ENCODE results near the gene PIAS1. TPM values are rescaled to one million over a fixed set of nuclear protein-coding genes. Genes with fewer than 3 reads are reported as not detected.

Gene PIAS1
- total RNA-seq, 2 experiments from 2014 or later: 26.7 to 45.8 TPM

GRCh38 chr15:68097029-68097428, 42.9 kb downstream of the PIAS1 start:
- no peak overlapping the region for H3K27ac Mint-ChIP-seq
- POLR2A ChIA-PET: no interaction called here
- H3K4me3 Mint-ChIP-seq: no peak overlapping the region
- CTCF ChIA-PET: no interaction called here
- DNase-seq (no peak), ATAC-seq (no peak)
- no peaks in the 10 kb centered on the region for H3K27me3 Mint-ChIP-seq
- intact Hi-C loops (cut with DNase I, micrococcal nuclease): no loop called here
- peaks cover 37% of the 10 kb centered on the region for H3K4me1 Mint-ChIP-seq
- H3K9me3 Mint-ChIP-seq (ENCODE audit: low read depth): peaks cover 16% of the 10 kb centered on the region
- H3K36me3 Mint-ChIP-seq (ENCODE audit: low read depth): peaks cover 56% of the 10 kb centered on the region

GRCh38 chr15:68098465-68098864, 44.4 kb downstream of the PIAS1 start:
- peaks cover 36% of the 10 kb centered on the region for H3K4me1 Mint-ChIP-seq
- ChIA-PET CTCF (no interaction called here), POLR2A (no interaction called here)
- no peak overlapping the region for H3K4me3 Mint-ChIP-seq
- DNase-seq (no peak), ATAC-seq (no peak)
- H3K9me3 Mint-ChIP-seq (ENCODE audit: low read depth): peaks cover 19% of the 10 kb centered on the region
- intact Hi-C loops (cut with DNase I, micrococcal nuclease): no loop called here
- H3K36me3 Mint-ChIP-seq (ENCODE audit: low read depth): peaks cover 61% of the 10 kb centered on the region
- no peaks in the 10 kb centered on the region for H3K27me3 Mint-ChIP-seq
- no peak overlapping the region for H3K27ac Mint-ChIP-seq

GRCh38 chr15:68100194-68100593, 46.1 kb downstream of the PIAS1 start:
- DNase-seq (no peak), ATAC-seq (no peak)
- H3K4me3 Mint-ChIP-seq: no peak overlapping the region
- H3K27ac Mint-ChIP-seq: no peak overlapping the region
- H3K36me3 Mint-ChIP-seq (ENCODE audit: low read depth): peaks cover 63% of the 10 kb centered on the region
- H3K9me3 Mint-ChIP-seq (ENCODE audit: low read depth): peaks cover 18% of the 10 kb centered on the region
- CTCF ChIA-PET: interaction anchor here (1.0 kb wide), 1 partner anchor 14 kb away, joined by 8 read pairs; no protein-coding TSS in a partner anchor
- no peaks in the 10 kb centered on the region for H3K27me3 Mint-ChIP-seq
- intact Hi-C loops (cut with DNase I, micrococcal nuclease): no loop called here
- POLR2A ChIA-PET: no interaction called here
- peaks cover 42% of the 10 kb centered on the region for H3K4me1 Mint-ChIP-seq

- Mint-ChIP-seq H3K9me3 (ENCODE audit: low read depth) (peaks cover 5% of the 10 kb centered on the region), H3K27ac (no peak overlapping the region), H3K27me3 (no peaks in the 10 kb centered on the region), H3K4me3 (no peak overlapping the region), H3K36me3 (ENCODE audit: low read depth) (peaks cover 50% of the 10 kb centered on the region), H3K4me1 (peaks cover 56% of the 10 kb centered on the region)
- ChIA-PET CTCF (interaction anchor here (0.6 to 0.8 kb wide), 2 partner anchors 9 to 10 kb away, joined by 3 read pairs; no protein-coding TSS in a partner anchor), POLR2A (interaction anchor here (0.8 kb wide), 1 partner anchor 768 kb away, joined by 4 read pairs; no protein-coding TSS in a partner anchor)
- ATAC-seq (no peak), DNase-seq (no peak)
- intact Hi-C loops (cut with DNase I, micrococcal nuclease): no loop called here
Observed at GRCh38 chr15:68103603-68104002, 49.5 kb downstream of the PIAS1 start.

- Mint-ChIP-seq H3K27ac (no peak overlapping the region), H3K9me3 (ENCODE audit: low read depth) (peaks cover 5% of the 10 kb centered on the region), H3K4me1 (peaks cover 44% of the 10 kb centered on the region), H3K27me3 (no peaks in the 10 kb centered on the region), H3K4me3 (no peak overlapping the region), H3K36me3 (ENCODE audit: low read depth) (peaks cover 38% of the 10 kb centered on the region)
- DNase-seq (no peak), ATAC-seq (no peak)
- ChIA-PET POLR2A (no interaction called here), CTCF (interaction anchor here (1.5 kb wide), 1 partner anchor 20 kb away, joined by 3 read pairs; no protein-coding TSS in a partner anchor)
- intact Hi-C loops (cut with DNase I, micrococcal nuclease): no loop called here
Observed at GRCh38 chr15:68106656-68107055, 52.5 kb downstream of the PIAS1 start.

GRCh38 chr15:68107142-68107541, 53.0 kb downstream of the PIAS1 start:
- no peak for ATAC-seq
- Mint-ChIP-seq H3K9me3 (ENCODE audit: low read depth) (peaks cover 4% of the 10 kb centered on the region), H3K27me3 (no peaks in the 10 kb centered on the region), H3K4me3 (no peak overlapping the region), H3K4me1 (peaks cover 45% of the 10 kb centered on the region), H3K36me3 (ENCODE audit: low read depth) (peaks cover 33% of the 10 kb centered on the region), H3K27ac (no peak overlapping the region)
- intact Hi-C loops (cut with DNase I, micrococcal nuclease): no loop called here
- ChIA-PET POLR2A (no interaction called here), CTCF (no interaction called here)
- DNase-seq: no peak

- H3K27ac Mint-ChIP-seq: no peak overlapping the region
- peaks cover 22% of the 10 kb centered on the region for H3K36me3 Mint-ChIP-seq (ENCODE audit: low read depth)
- peaks cover 72% of the 10 kb centered on the region for H3K4me1 Mint-ChIP-seq
- intact Hi-C loops (cut with DNase I, micrococcal nuclease): loop anchor here (2.0 to 5.0 kb wide), 2 partner anchors 55 to 58 kb away; partner anchors contain the start of gene PIAS1 (in 1 of the 2)
- no peak for ATAC-seq
- no peaks in the 10 kb centered on the region for H3K27me3 Mint-ChIP-seq
- DNase-seq: no peak
- H3K9me3 Mint-ChIP-seq (ENCODE audit: low read depth): peaks cover 5% of the 10 kb centered on the region
- CTCF ChIA-PET: interaction anchor here (0.6 to 1.3 kb wide), 7 partner anchors 9 to 808 kb away, joined by 3 to 4 read pairs (median 3); no protein-coding TSS in a partner anchor
- no peak overlapping the region for H3K4me3 Mint-ChIP-seq
- POLR2A ChIA-PET: no interaction called here
Observed at GRCh38 chr15:68112706-68113105, 58.6 kb downstream of the PIAS1 start.

GRCh38 chr15:68113273-68113672, 59.2 kb downstream of the PIAS1 start:
- intact Hi-C loops (cut with DNase I, micrococcal nuclease): loop anchor here (2.0 to 5.0 kb wide), 2 partner anchors 56 to 58 kb away; partner anchors contain the start of gene PIAS1 (in 1 of the 2)
- POLR2A ChIA-PET: no interaction called here
- peaks cover 71% of the 10 kb centered on the region for H3K4me1 Mint-ChIP-seq
- peaks cover 21% of the 10 kb centered on the region for H3K36me3 Mint-ChIP-seq (ENCODE audit: low read depth)
- ATAC-seq: no peak
- H3K27me3 Mint-ChIP-seq: no peaks in the 10 kb centered on the region
- CTCF ChIA-PET: interaction anchor here (0.6 to 1.9 kb wide), 7 partner anchors 10 to 809 kb away, joined by 3 to 5 read pairs (median 4); partner anchors contain the start of gene PIAS1
- no peak overlapping the region for H3K27ac Mint-ChIP-seq
- no peak for DNase-seq
- no peak overlapping the region for H3K4me3 Mint-ChIP-seq
- H3K9me3 Mint-ChIP-seq (ENCODE audit: low read depth): peaks cover 5% of the 10 kb centered on the region

- Mint-ChIP-seq H3K36me3 (ENCODE audit: low read depth) (peaks cover 24% of the 10 kb centered on the region), H3K9me3 (ENCODE audit: low read depth) (peaks cover 7% of the 10 kb centered on the region), H3K27me3 (no peaks in the 10 kb centered on the region), H3K27ac (no peak overlapping the region), H3K4me1 (peaks cover 69% of the 10 kb centered on the region), H3K4me3 (no peak overlapping the region)
- DNase-seq (no peak), ATAC-seq (no peak)
- ChIA-PET POLR2A (interaction anchor here (0.8 kb wide), 1 partner anchor 60 kb away, joined by 4 read pairs; the partner anchor contains the start of gene PIAS1), CTCF (interaction anchor here (1.2 to 1.9 kb wide), 5 partner anchors 11 to 60 kb away, joined by 3 to 5 read pairs (median 4); partner anchors contain the start of gene PIAS1)
- intact Hi-C loops (cut with DNase I, micrococcal nuclease): loop anchor here (2.0 to 5.0 kb wide), 2 partner anchors 56 to 59 kb away; partner anchors contain the start of gene PIAS1 (in 1 of the 2)
Observed at GRCh38 chr15:68113751-68114150, 59.6 kb downstream of the PIAS1 start.

- ChIA-PET POLR2A (interaction anchor here (0.8 kb wide), 1 partner anchor 60 kb away, joined by 4 read pairs; the partner anchor contains the start of gene PIAS1), CTCF (interaction anchor here (1.3 to 1.9 kb wide), 4 partner anchors 13 to 60 kb away, joined by 4 to 6 read pairs (median 4); partner anchors contain the start of gene PIAS1)
- H3K4me1 Mint-ChIP-seq: peaks cover 66% of the 10 kb centered on the region
- intact Hi-C loops (cut with DNase I, micrococcal nuclease): loop anchor here in 1 of 2 experiments (5.0 kb wide), 1 partner anchor 57 kb away; no protein-coding TSS in a partner anchor
- peak; percentile 55 for ATAC-seq
- H3K36me3 Mint-ChIP-seq (ENCODE audit: low read depth): peaks cover 25% of the 10 kb centered on the region
- H3K27me3 Mint-ChIP-seq: no peaks in the 10 kb centered on the region
- peak overlapping the region; percentile 48 for H3K4me3 Mint-ChIP-seq
- DNase-seq: no peak
- H3K9me3 Mint-ChIP-seq (ENCODE audit: low read depth): peaks cover 8% of the 10 kb centered on the region
- peak overlapping the region; percentile 63 for H3K27ac Mint-ChIP-seq
Observed at GRCh38 chr15:68114356-68114755, 60.2 kb downstream of the PIAS1 start.

- POLR2A ChIA-PET: no interaction called here
- peaks cover 11% of the 10 kb centered on the region for H3K9me3 Mint-ChIP-seq (ENCODE audit: low read depth)
- H3K4me1 Mint-ChIP-seq: peaks cover 69% of the 10 kb centered on the region
- H3K27me3 Mint-ChIP-seq: no peaks in the 10 kb centered on the region
- DNase-seq (no peak), ATAC-seq (no peak)
- CTCF ChIA-PET: interaction anchor here (0.5 to 1.9 kb wide), 5 partner anchors 13 to 65 kb away, joined by 3 to 6 read pairs (median 4); partner anchors contain the start of gene PIAS1
- peak overlapping the region; percentile 63 for H3K27ac Mint-ChIP-seq
- intact Hi-C loops (cut with DNase I, micrococcal nuclease): loop anchor here in 1 of 2 experiments (5.0 kb wide), 1 partner anchor 58 kb away; no protein-coding TSS in a partner anchor
- peaks cover 30% of the 10 kb centered on the region for H3K36me3 Mint-ChIP-seq (ENCODE audit: low read depth)
- peak overlapping the region; percentile 48 for H3K4me3 Mint-ChIP-seq
Observed at GRCh38 chr15:68114840-68115239, 60.7 kb downstream of the PIAS1 start.

- ATAC-seq: no peak
- CTCF ChIA-PET: no interaction called here
- DNase-seq: no peak
- Mint-ChIP-seq H3K4me1 (peaks cover 10% of the 10 kb centered on the region), H3K4me3 (no peak overlapping the region), H3K27ac (no peak overlapping the region), H3K27me3 (no peaks in the 10 kb centered on the region), H3K9me3 (ENCODE audit: low read depth) (peaks cover 7% of the 10 kb centered on the region), H3K36me3 (ENCODE audit: low read depth) (peaks cover 31% of the 10 kb centered on the region)
- intact Hi-C loops (cut with DNase I, micrococcal nuclease): no loop called here
- POLR2A ChIA-PET: no interaction called here
Observed at GRCh38 chr15:68124700-68125099, 70.6 kb downstream of the PIAS1 start.

Data from activated CD4-positive, alpha-beta T cell treated with anti-CD3 and anti-CD28 coated beads for 36 hours (primary cell).